Mucosa of stomach (tissue), 1 donor: ENCODE data around the gene GSG1L.
"Not testable (repeated sequence)": the region's sequence is repeated elsewhere in the genome, so short reads cannot be mapped to it uniquely, and the experiment has no call there.

Experiments used
- H3K27me3 ChIP-seq: one replicate; pipeline ENCODE4 v1.7.0; 2013; ENCODE audit warnings: mild to moderate bottlenecking, low read length; ENCODE audit not compliant: control insufficient read depth, insufficient read depth
- H3K36me3 ChIP-seq: one replicate; pipeline ENCODE4 v1.7.0; 2013; ENCODE audit warnings: low read length; ENCODE audit not compliant: control insufficient read depth, insufficient read depth
- H3K4me1 ChIP-seq: one replicate; pipeline ENCODE4 v1.7.0; 2013; ENCODE audit warnings: mild to moderate bottlenecking, low read length; ENCODE audit not compliant: control insufficient read depth, insufficient read depth
- H3K4me3 ChIP-seq: one replicate; pipeline ENCODE4 v1.7.0; 2013; ENCODE audit warnings: low read length
- H3K9ac ChIP-seq: one replicate; pipeline ENCODE4 v1.7.0; 2013; ENCODE audit warnings: mild to moderate bottlenecking, low read length, moderate library complexity
- H3K9me3 ChIP-seq: one replicate; pipeline ENCODE4 v1.7.0; 2013; ENCODE audit warnings: mild to moderate bottlenecking, low read length, moderate library complexity; ENCODE audit not compliant: control insufficient read depth
- donor health status: Pancreatic carcinoma.

The GSG1L gene

GRCh38 chr16:27748868-27749546 is 314.5 kb downstream of the GSG1L start:
- Histone ChIP-seq H3K4me3 (no peak overlapping the region), H3K27me3 (no peaks in the 10 kb centered on the region), H3K36me3 (no peaks in the 10 kb centered on the region), H3K9me3 (no peaks in the 10 kb centered on the region), H3K9ac (no peak overlapping the region), H3K4me1 (peaks cover 6% of the 10 kb centered on the region)

- peaks cover 6% of the 10 kb centered on the region for H3K4me1 ChIP-seq
- no peaks in the 10 kb centered on the region for H3K27me3 ChIP-seq
- H3K9me3 ChIP-seq: no peaks in the 10 kb centered on the region
- H3K4me3 ChIP-seq: no peak overlapping the region
- no peaks in the 10 kb centered on the region for H3K36me3 ChIP-seq
- no peak overlapping the region for H3K9ac ChIP-seq
Observed at GRCh38 chr16:27747946-27748345, 315.6 kb downstream of the GSG1L start.

- H3K27me3 ChIP-seq: no peaks in the 10 kb centered on the region
- H3K9ac ChIP-seq: no peak overlapping the region
Observed at GRCh38 chr16:27746076-27746855, 317.2 kb downstream of the GSG1L start.

GRCh38 chr16:27745348-27745747 is 318.2 kb downstream of the GSG1L start:
- no peak overlapping the region for H3K9ac ChIP-seq
- peaks cover 5% of the 10 kb centered on the region for H3K36me3 ChIP-seq
- H3K27me3 ChIP-seq: no peaks in the 10 kb centered on the region
- peaks cover 6% of the 10 kb centered on the region for H3K4me1 ChIP-seq
- no peak overlapping the region for H3K4me3 ChIP-seq
- H3K9me3 ChIP-seq: no peaks in the 10 kb centered on the region

More at GRCh38 chr16:27746076-27746855, 317.2 kb downstream of the GSG1L start:
- Histone ChIP-seq H3K4me3 (no peak overlapping the region), H3K9me3 (no peaks in the 10 kb centered on the region), H3K36me3 (no peaks in the 10 kb centered on the region), H3K4me1 (peaks cover 6% of the 10 kb centered on the region)

GRCh38 chr16:27743963-27744362 is 319.6 kb downstream of the GSG1L start:
- no peak overlapping the region for H3K9ac ChIP-seq
- no peaks in the 10 kb centered on the region for H3K27me3 ChIP-seq
- H3K4me3 ChIP-seq: no peak overlapping the region
- H3K4me1 ChIP-seq: peaks cover 3% of the 10 kb centered on the region
- H3K9me3 ChIP-seq: no peaks in the 10 kb centered on the region
- peaks cover 5% of the 10 kb centered on the region for H3K36me3 ChIP-seq

- not testable (repeated sequence) for H3K36me3 ChIP-seq, H3K9me3 ChIP-seq, H3K9ac ChIP-seq, H3K4me1 ChIP-seq, H3K4me3 ChIP-seq, H3K27me3 ChIP-seq
Observed at GRCh38 chr16:27743001-27743400, 320.5 kb downstream of the GSG1L start.

GRCh38 chr16:27742333-27742732 is 321.2 kb downstream of the GSG1L start:
- no peaks in the 10 kb centered on the region for H3K27me3 ChIP-seq
- H3K36me3 ChIP-seq: peaks cover 5% of the 10 kb centered on the region
- H3K9ac ChIP-seq: no peak overlapping the region
- H3K4me1 ChIP-seq: no peaks in the 10 kb centered on the region
- no peaks in the 10 kb centered on the region for H3K9me3 ChIP-seq
- no peak overlapping the region for H3K4me3 ChIP-seq

GRCh38 chr16:27740496-27741201 is 322.9 kb downstream of the GSG1L start:
- Histone ChIP-seq H3K4me3 (no peak overlapping the region), H3K4me1 (no peaks in the 10 kb centered on the region), H3K36me3 (peaks cover 5% of the 10 kb centered on the region), H3K9ac (no peak overlapping the region), H3K9me3 (no peaks in the 10 kb centered on the region), H3K27me3 (no peaks in the 10 kb centered on the region)

GRCh38 chr16:27739606-27740357 is 323.7 kb downstream of the GSG1L start:
- no peak overlapping the region for H3K4me3 ChIP-seq

GRCh38 chr16:27738596-27738995 is 324.9 kb downstream of the GSG1L start:
- H3K4me1 ChIP-seq: no peaks in the 10 kb centered on the region
- peaks cover 5% of the 10 kb centered on the region for H3K36me3 ChIP-seq
- no peak overlapping the region for H3K9ac ChIP-seq
- H3K9me3 ChIP-seq: no peaks in the 10 kb centered on the region
- H3K4me3 ChIP-seq: no peak overlapping the region
- no peaks in the 10 kb centered on the region for H3K27me3 ChIP-seq

More at GRCh38 chr16:27739606-27740357, 323.7 kb downstream of the GSG1L start:
- H3K27me3 ChIP-seq: no peaks in the 10 kb centered on the region
- peaks cover 5% of the 10 kb centered on the region for H3K36me3 ChIP-seq
- H3K4me1 ChIP-seq: no peaks in the 10 kb centered on the region
- H3K9me3 ChIP-seq: no peaks in the 10 kb centered on the region
- no peak overlapping the region for H3K9ac ChIP-seq
